Fibroblast of upper back skin (primary cell): ENCODE measurements around the gene GPC5.
"Not testable (repeated sequence)": the region's sequence is repeated elsewhere in the genome, so short reads cannot be mapped to it uniquely, and the experiment has no call there.

Source experiments
- DNase-seq: peaks from one replicate; pipeline ENCODE4 v3.0.0-alpha.2; 2013

GPC5 gene

GRCh38 chr13:92609376-92609775 is 1211.0 kb downstream of the GPC5 start:
- DNase-seq = no peak

DNA sequence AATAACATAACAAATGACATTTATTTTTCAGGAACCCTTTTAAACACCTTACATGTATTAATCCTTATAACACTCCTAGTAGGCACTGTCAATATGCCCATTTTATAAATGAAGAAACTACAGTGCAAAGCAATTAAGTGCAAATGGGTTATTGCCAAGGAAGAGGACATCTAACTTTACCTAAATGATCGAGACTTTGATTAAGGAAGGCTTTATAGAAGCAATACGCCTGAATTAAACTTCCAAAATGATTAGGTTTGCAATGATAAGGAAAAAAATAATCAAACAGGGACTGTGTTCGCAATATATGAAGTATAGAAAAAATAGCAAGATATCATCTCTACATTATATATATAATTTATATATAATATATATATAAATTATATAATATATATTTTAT is 1214.5 kb downstream of the GPC5 start:
- DNase-seq = no peak

- no peak for DNase-seq
Observed at GRCh38 chr13:92613921-92614320, 1215.5 kb downstream of the GPC5 start.

GRCh38 chr13:92621985-92622384 is 1223.6 kb downstream of the GPC5 start:
- DNase-seq = no peak

DNA sequence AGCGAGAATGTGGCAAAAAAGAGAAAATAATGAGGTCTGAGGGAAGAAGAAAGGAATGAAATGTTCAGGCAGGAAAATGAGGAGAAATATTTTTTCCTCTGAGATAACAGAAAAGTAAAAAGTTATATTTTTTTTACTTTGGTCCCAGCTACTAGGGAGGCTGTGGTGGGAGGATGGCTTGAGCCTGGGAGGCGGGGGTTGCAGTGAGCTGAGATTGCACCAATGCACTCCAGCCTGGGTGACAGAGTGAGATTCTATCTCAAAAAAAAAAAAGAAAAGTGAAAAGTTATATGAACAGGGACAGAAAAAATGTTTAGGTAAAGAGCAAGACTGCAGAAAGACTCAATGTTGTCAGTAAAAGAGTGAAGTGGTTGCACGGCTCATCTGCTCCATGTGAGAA is 1224.5 kb downstream of the GPC5 start:
- DNase-seq = no peak

GRCh38 chr13:92626274-92626673 is 1227.9 kb downstream of the GPC5 start:
- DNase-seq = no peak

GRCh38 chr13:92640936-92641335 is 1242.5 kb downstream of the GPC5 start:
- no peak for DNase-seq

GRCh38 chr13:92649140-92649813 is 1250.9 kb downstream of the GPC5 start:
- no peak for DNase-seq

GRCh38 chr13:92656103-92656502 is 1257.7 kb downstream of the GPC5 start:
- no peak for DNase-seq

- DNase-seq = no peak
Observed at GRCh38 chr13:92656648-92657047, 1258.2 kb downstream of the GPC5 start.

- DNase-seq = peak; percentile 21
Observed at GRCh38 chr13:92657565-92657964, 1259.1 kb downstream of the GPC5 start.

GRCh38 chr13:92658293-92658692 is 1259.9 kb downstream of the GPC5 start:
- no peak for DNase-seq

DNA sequence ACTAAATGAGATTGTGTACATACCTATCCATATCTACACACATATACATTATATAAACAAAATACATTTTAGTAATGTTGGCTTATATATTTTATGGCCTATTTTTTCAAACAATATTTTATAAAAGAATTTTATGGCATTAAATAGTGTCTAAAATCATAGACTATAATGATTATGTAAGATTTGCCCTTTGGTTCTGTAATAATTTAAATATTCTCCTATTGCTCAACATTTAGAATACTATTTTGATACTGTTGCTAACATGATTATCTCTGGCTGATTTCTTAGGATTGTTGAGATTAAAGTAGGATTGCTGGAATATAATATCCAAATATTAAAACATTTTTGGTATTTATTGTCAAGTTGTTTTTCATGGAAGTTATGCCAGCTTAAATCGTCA is 1263.0 kb downstream of the GPC5 start:
- no peak for DNase-seq

GRCh38 chr13:92668157-92668556 is 1269.7 kb downstream of the GPC5 start:
- no peak for DNase-seq

DNA sequence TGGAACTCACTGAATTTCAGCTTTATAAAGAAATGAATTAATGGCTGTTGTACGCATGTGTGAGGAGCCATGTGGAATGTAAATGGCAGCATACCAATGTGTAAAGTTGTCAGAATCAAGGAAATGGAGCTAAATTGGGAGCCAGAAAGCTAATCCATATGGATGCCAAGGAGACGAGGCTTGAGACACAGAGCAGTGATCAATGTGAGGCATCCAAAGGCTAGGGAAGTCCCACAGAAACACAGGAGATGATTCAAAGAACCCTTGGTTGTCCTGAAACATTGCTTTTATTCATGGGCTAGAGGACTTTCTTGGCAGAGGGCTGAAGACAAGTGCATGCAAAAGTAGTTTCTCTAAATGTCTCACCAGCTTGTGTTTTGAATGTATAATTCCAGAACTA is 1271.7 kb downstream of the GPC5 start:
- DNase-seq = no peak

DNA sequence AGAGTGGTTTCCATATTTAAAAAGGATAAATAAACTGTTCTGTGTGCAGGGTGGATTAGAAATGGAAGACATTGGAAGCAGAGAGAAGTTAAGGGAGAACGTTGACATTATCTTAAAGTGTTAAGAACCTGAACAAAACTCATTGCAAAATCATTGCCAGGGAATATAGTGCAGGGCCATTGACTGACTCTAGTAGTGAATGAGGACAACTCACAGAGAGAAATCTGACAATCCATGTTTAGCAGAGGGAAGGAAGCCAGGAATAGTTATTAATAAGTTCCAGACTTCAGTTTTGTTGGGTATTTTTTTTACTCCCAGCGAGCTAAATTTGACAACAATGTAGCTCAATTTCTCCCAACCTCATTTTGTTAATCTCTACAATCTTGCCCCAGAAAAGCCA is 1273.4 kb downstream of the GPC5 start:
- DNase-seq = no peak

DNA sequence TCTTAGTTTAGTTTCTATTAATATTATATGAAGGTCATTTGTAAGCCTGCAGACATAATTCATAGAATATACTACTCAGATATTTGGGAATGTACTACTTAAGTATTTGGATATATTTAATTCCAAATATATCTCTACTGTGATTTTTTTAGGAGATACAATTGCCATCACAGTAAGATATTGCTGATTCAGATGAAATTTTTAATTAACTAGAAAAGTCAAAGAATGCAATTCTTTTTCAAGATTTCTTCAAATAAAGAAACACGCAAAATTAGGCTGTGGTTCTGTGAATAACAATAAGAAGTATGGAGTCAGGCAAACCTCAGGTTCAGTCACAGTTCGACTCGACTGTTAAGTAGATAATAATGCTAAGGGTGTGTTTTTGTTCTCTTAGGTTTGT is 1277.8 kb downstream of the GPC5 start:
- no peak for DNase-seq

DNA sequence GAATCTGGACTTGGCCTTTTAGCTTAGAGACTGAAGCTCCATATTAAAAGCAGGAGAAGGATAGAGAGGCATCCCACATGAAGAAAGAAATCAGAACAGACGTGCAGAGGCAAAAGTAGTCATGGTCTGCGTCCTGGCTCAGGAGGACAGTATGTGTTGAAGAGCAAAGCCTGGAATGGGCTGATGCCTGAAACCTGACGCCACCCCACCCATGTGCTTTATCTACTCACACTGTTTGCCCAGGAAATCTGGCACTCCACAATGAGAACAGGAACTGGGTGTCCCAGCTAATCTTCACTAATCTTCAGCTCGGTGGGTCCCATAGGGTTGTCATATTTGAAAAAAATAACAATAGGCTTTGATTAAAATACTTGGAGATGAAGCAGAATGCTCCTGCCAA is 1279.2 kb downstream of the GPC5 start:
- DNase-seq = no peak

DNA sequence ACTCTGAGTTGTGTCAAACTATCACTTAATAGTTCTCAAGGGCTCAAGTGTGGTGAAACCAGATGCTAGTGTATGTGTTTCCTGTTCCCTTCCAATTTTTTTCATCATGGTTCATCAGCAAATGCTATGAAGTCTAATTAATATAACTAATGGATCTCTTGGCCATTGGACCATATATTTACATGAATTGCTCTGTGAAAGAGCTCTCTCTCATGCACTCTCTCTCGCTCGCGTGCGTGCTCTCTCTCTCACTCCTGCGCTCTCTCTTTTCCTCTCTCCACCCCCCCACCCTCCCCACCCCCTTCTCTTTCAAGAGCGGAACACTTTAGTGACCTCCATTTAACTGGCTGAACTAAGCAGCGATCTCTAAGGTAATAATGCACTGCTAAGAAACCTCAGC is 1281.2 kb downstream of the GPC5 start:
- no peak for DNase-seq

- DNase-seq = no peak
Observed at GRCh38 chr13:92681239-92681638, 1282.8 kb downstream of the GPC5 start.

DNA sequence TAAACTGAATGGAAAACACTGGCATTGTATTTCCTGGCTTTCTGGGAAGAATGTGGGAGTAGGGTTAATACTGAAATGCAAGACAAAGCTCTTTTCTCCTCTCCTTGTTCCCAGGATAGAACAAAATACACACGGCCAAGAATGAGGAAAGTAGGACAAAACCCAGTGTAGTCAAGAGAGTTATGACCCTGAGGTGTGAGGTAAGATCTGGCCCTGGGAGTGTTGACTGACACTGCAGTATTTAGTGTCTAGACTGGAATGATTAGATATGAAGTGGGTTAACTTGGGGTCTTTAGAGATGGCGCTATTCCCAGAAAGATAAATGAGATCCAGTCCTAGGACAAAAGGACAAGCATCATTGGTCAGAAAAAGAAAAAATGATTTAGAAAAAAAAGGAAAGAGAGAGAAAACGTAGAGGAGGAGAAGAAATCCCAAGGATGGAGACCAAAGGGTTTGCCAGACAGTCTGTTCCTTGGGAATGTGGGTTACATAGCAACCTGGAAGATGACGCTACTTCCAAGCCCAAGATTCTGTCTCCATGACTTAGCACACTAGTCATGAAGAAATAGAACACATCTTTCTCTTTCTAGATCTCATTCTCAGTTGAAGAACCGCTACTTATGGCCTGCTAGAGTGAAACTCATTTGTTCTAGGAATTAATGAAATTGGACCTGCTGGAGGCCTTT is 1284.6 kb downstream of the GPC5 start:
- no peak for DNase-seq

DNA sequence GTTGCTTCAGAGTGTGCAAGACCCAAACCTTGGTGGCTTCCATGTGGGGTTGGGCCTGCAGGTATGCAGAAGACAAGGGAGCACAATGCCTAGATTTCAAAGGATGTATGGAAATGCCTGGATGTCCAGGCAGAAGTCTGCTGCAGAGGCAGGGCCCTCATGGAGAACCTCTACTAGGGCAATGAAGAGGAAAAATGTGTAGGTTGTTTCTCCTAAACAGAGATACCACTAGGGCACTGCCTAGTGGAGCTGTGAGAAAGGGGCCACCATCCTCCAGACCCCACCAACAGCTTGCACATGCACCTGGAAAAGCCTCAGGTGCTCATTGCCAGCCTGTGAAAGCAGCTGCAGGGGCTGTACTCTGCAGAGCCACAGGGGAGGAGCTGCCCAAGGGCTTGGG is 1295.6 kb downstream of the GPC5 start:
- DNase-seq = no peak

DNA sequence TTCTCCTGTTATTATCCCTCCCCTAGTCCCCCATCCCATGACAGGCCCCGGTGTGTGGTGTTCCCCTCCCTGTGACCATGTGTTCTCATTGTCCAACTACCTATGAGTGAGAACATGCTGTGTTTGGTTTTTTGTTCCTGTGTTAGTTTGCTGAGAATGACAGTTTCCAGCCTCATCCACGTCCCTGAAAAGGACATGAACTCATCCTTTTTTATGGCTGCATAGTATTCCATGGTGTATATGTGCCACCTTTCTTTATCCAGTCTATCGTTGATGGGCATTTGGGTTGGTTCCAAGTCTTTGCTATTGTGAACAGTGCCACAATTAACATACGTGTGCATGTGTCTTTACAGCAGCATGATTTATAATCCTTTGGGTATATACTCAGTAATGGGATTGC is 1297.4 kb downstream of the GPC5 start:
- not testable (repeated sequence) for DNase-seq

DNA sequence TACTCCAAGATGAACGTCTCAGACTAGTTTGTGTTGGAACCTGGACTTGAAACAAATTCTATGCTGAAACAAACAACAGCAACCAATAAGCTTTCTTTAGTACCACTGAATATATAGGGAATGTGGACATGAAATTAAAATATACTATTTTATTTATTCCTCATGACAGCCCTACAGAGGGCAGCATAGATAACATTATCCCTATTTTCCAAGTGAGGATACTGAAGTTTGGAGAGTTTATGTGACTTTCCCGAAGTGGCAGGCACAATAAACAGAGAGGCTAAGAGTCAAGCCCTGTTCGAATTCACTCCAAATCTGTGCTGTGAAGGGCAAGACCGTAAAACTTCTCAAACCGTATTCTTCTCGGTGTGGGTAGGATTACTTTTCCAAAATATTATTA is 1318.3 kb downstream of the GPC5 start:
- peak; percentile 43 for DNase-seq

DNA sequence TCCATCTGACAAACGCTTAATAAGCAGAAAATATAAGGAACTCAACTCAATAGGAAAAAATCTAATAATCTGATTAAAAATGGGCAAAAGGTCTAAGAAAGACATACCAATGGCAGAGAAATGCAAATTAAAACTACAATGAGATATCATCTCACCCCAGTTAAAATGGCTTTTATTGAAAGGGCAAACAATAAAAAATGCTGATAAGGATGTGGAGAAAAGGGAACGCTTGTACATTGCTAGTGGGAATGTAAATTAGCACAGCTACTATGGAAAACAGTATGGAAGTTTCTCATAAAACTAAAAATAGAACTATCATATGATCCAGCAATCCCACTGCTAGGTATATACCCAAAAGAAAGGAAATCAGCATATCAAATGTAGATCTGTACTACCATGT is 1319.4 kb downstream of the GPC5 start:
- no peak for DNase-seq
